Neural progenitor cell (in vitro differentiated cells): Measurements from ENCODE around the gene ZNF860. TPM values are rescaled to one million over a fixed set of nuclear protein-coding genes. Genes with fewer than 3 reads are reported as not detected.
"Not testable (repeated sequence)": the region's sequence is repeated elsewhere in the genome, so short reads cannot be mapped to it uniquely, and the experiment has no call there.

Source experiments
- DNase-seq: peaks from one replicate; pipeline ENCODE4 v3.0.0-alpha.2; 2016; ENCODE audit warnings: low spot score
- H2AFZ ChIP-seq: fragments of 200-600 bp; sonication (generic); replicated peaks from 2 replicates; pipeline ENCODE4 v1.6.1; 2016; ENCODE audit warnings: antibody characterized with exemption
- H3F3A ChIP-seq: fragments of 200-600 bp; sonication (generic); 2 replicates; pipeline ENCODE4 v1.6.1; 2016; ENCODE audit warnings: antibody characterized with exemption, low read depth
- H3K27ac ChIP-seq: fragments of 200-600 bp; sonication (generic); 2 replicates; pipeline ENCODE4 v1.5.1; 2016; ENCODE audit warnings: mild to moderate bottlenecking
- H3K27me3 ChIP-seq: fragments of 200-600 bp; sonication (generic); 2 replicates; pipeline ENCODE4 v1.6.1; 2016; ENCODE audit warnings: mild to moderate bottlenecking, moderate library complexity
- H3K36me3 ChIP-seq: fragments of 200-600 bp; sonication (generic); 2 replicates; pipeline ENCODE4 v1.5.1; 2016
- H3K4me1 ChIP-seq: fragments of 200-600 bp; sonication (generic); 2 replicates; pipeline ENCODE4 v1.6.1; 2016; ENCODE audit warnings: mixed run types
- H3K4me2 ChIP-seq: fragments of 200-600 bp; sonication (generic); 2 replicates; pipeline ENCODE4 v1.6.1; 2016
- H3K4me3 ChIP-seq: fragments of 200-600 bp; sonication (generic); 2 replicates; pipeline ENCODE4 v1.5.1; 2016
- H3K79me2 ChIP-seq: fragments of 200-600 bp; sonication (generic); 2 replicates; pipeline ENCODE4 v1.6.1; 2016; ENCODE audit warnings: low read depth
- H3K9ac ChIP-seq: fragments of 200-600 bp; sonication (generic); 2 replicates; pipeline ENCODE4 v1.6.1; 2016
- H3K9me3 ChIP-seq: fragments of 200-600 bp; sonication (generic); 2 replicates; pipeline ENCODE4 v1.5.1; 2016; ENCODE audit warnings: low read depth
- H4K20me1 ChIP-seq: fragments of 200-600 bp; sonication (generic); 2 replicates; pipeline ENCODE4 v1.6.1; 2016; ENCODE audit warnings: low read depth
- H3K27ac Mint-ChIP-seq: 3 replicates; pipeline ENCODE4 v1.8.0; 2021; ENCODE audit warnings: mixed read lengths
- H3K27me3 Mint-ChIP-seq: 2 replicates; pipeline ENCODE4 v1.8.0; 2022; ENCODE audit warnings: low read depth, mild to moderate bottlenecking, inconsistent platforms, moderate library complexity, mixed read lengths; ENCODE audit not compliant: insufficient read depth
- H3K36me3 Mint-ChIP-seq: 3 replicates; pipeline ENCODE4 v1.8.0; 2021; ENCODE audit warnings: mixed read lengths
- H3K4me1 Mint-ChIP-seq: 3 replicates; pipeline ENCODE4 v1.8.0; 2021; ENCODE audit warnings: mixed read lengths
- H3K4me3 Mint-ChIP-seq: 3 replicates; pipeline ENCODE4 v1.8.0; 2021; ENCODE audit warnings: mild to moderate bottlenecking, moderate library complexity, mixed read lengths
- H3K9me3 Mint-ChIP-seq: 3 replicates; pipeline ENCODE4 v1.8.0; 2020; ENCODE audit warnings: mixed read lengths
- CTCF ChIP-seq: fragments of 200-600 bp; sonication (generic); IDR thresholded peaks from 2 replicates; pipeline ENCODE4 v1.5.1; 2017; ENCODE audit warnings: antibody characterized with exemption, mild to moderate bottlenecking
- EZH2 ChIP-seq: fragments of 200-600 bp; sonication (generic); IDR thresholded peaks from 2 replicates; pipeline ENCODE4 v1.6.1; 2017; ENCODE audit warnings: antibody characterized with exemption, mild to moderate bottlenecking, moderate library complexity
- EZH2phosphoT487 ChIP-seq: fragments of 200-600 bp; sonication (generic); IDR thresholded peaks from 2 replicates; pipeline ENCODE4 v1.6.1; 2017; ENCODE audit warnings: antibody characterized with exemption
- total RNA-seq: library from RNA; depleted of rRNA; stranded (reverse); fragments of >200 nt; gene quantifications from 2 replicates; pipeline ENCODE4 v1.2.3, GENCODE V29; 2015; ENCODE audit warnings: low replicate concordance

ZNF860 gene
- total RNA-seq, 1 donor from 2014 or later: 0.43 TPM

GRCh38 chr3:31985831-31986230 is 4.3 kb downstream of the ZNF860 start:
- Histone ChIP-seq H3F3A (peaks cover 18% of the 10 kb centered on the region), H3K27me3 (peaks cover 19% of the 10 kb centered on the region), H3K27ac (no peak overlapping the region), H4K20me1 (no peaks in the 10 kb centered on the region), H3K4me1 (no peaks in the 10 kb centered on the region), H3K4me2 (no peak overlapping the region), H3K9me3 (peaks cover 4% of the 10 kb centered on the region), H2AFZ (no peak overlapping the region), H3K4me3 (no peak overlapping the region), H3K36me3 (no peaks in the 10 kb centered on the region), H3K79me2 (no peaks in the 10 kb centered on the region), H3K9ac (no peak overlapping the region)
- Mint-ChIP-seq H3K27ac (no peak overlapping the region), H3K27me3 (peaks cover 10% of the 10 kb centered on the region), H3K4me1 (no peaks in the 10 kb centered on the region), H3K36me3 (no peaks in the 10 kb centered on the region), H3K4me3 (no peak overlapping the region), H3K9me3 (no peaks in the 10 kb centered on the region)
- TF ChIP-seq CTCF: no peak
- no peak for DNase-seq

GRCh38 chr3:31988271-31988670 is 6.7 kb downstream of the ZNF860 start:
- H3K4me3 Mint-ChIP-seq: no peak overlapping the region
- no peaks in the 10 kb centered on the region for H3K4me1 Mint-ChIP-seq
- Histone ChIP-seq H3K4me3 (no peak overlapping the region), H3K9ac (no peak overlapping the region), H3K79me2 (no peaks in the 10 kb centered on the region), H2AFZ (no peak overlapping the region), H3F3A (no peaks in the 10 kb centered on the region), H3K4me1 (no peaks in the 10 kb centered on the region), H3K4me2 (no peak overlapping the region), H3K36me3 (no peaks in the 10 kb centered on the region), H3K27ac (no peak overlapping the region), H3K9me3 (peaks cover 9% of the 10 kb centered on the region), H3K27me3 (no peaks in the 10 kb centered on the region), H4K20me1 (no peaks in the 10 kb centered on the region)
- no peak for DNase-seq
- no peak overlapping the region for H3K27ac Mint-ChIP-seq
- H3K36me3 Mint-ChIP-seq: no peaks in the 10 kb centered on the region
- no peak for TF ChIP-seq EZH2phosphoT487
- no peak for TF ChIP-seq CTCF
- peaks cover 4% of the 10 kb centered on the region for H3K27me3 Mint-ChIP-seq
- peaks cover 8% of the 10 kb centered on the region for H3K9me3 Mint-ChIP-seq

GRCh38 chr3:31992995-31993394 is 11.4 kb downstream of the ZNF860 start:
- H3K27me3 Mint-ChIP-seq, DNase-seq, H3K4me3 Mint-ChIP-seq, H2AFZ ChIP-seq, H3K27ac ChIP-seq, H3K4me3 ChIP-seq, H3K9me3 ChIP-seq, H3K36me3 ChIP-seq, H3K9ac ChIP-seq, H3F3A ChIP-seq, H3K27ac Mint-ChIP-seq, H3K27me3 ChIP-seq, H3K4me1 ChIP-seq, H3K79me2 ChIP-seq, H3K36me3 Mint-ChIP-seq, H3K4me2 ChIP-seq, H3K4me1 Mint-ChIP-seq, H4K20me1 ChIP-seq: not testable (repeated sequence)
- peaks cover 25% of the 10 kb centered on the region for H3K9me3 Mint-ChIP-seq

- Mint-ChIP-seq H3K27ac (no peak overlapping the region), H3K27me3 (peaks cover 2% of the 10 kb centered on the region), H3K4me3 (no peak overlapping the region), H3K36me3 (no peaks in the 10 kb centered on the region), H3K4me1 (no peaks in the 10 kb centered on the region), H3K9me3 (peaks cover 25% of the 10 kb centered on the region)
- Histone ChIP-seq H3K36me3 (no peaks in the 10 kb centered on the region), H2AFZ (no peak overlapping the region), H3K4me2 (no peak overlapping the region), H3K27me3 (no peaks in the 10 kb centered on the region), H3K27ac (no peak overlapping the region), H3F3A (no peaks in the 10 kb centered on the region), H3K9me3 (peaks cover 9% of the 10 kb centered on the region), H4K20me1 (no peaks in the 10 kb centered on the region), H3K4me3 (no peak overlapping the region), H3K9ac (no peak overlapping the region), H3K79me2 (no peaks in the 10 kb centered on the region), H3K4me1 (no peaks in the 10 kb centered on the region)
- DNase-seq: no peak
- no peak for TF ChIP-seq CTCF
- no peak for TF ChIP-seq EZH2phosphoT487
- no peak for TF ChIP-seq EZH2
Observed at GRCh38 chr3:31993843-31994242, 12.3 kb downstream of the ZNF860 start.

GRCh38 chr3:31995026-31995425 is 13.5 kb downstream of the ZNF860 start:
- DNase-seq, H3K27me3 Mint-ChIP-seq, H3K9me3 ChIP-seq, H3K36me3 ChIP-seq, H3K4me2 ChIP-seq, H4K20me1 ChIP-seq, H3K27ac ChIP-seq, H3K4me3 ChIP-seq, H3K27me3 ChIP-seq, H3F3A ChIP-seq, H3K36me3 Mint-ChIP-seq, H3K79me2 ChIP-seq, H3K4me3 Mint-ChIP-seq, H3K4me1 Mint-ChIP-seq, H2AFZ ChIP-seq, H3K4me1 ChIP-seq, H3K27ac Mint-ChIP-seq, H3K9ac ChIP-seq: not testable (repeated sequence)
- H3K9me3 Mint-ChIP-seq: peaks cover 25% of the 10 kb centered on the region
